HFF-Myc (cell line): ENCODE results near the gene HELZ.
"Not testable (repeated sequence)": the region's sequence is repeated elsewhere in the genome, so short reads cannot be mapped to it uniquely, and the experiment has no call there.

Source experiments
- DNase-seq: peaks from one replicate; pipeline ENCODE4 v3.0.0-alpha.2; 2011; ENCODE audit warnings: low read depth; ENCODE audit errors: extremely low read depth
- H3K4me3 ChIP-seq: replicated peaks from 2 replicates; pipeline ENCODE4 v1.5.1; 2011; ENCODE audit warnings: low read depth, mild to moderate bottlenecking, control low read depth, low read length
- CTCF ChIP-seq: IDR thresholded peaks from 2 replicates; pipeline ENCODE4 v1.5.1; 2012; ENCODE audit warnings: mild to moderate bottlenecking, low read depth, low read length, control low read depth; ENCODE audit errors: missing control alignments

Gene HELZ

GRCh38 chr17:67150826-67151225 lies 94.2 kb downstream of the HELZ start:
- DNase-seq = no peak
- no peak for TF ChIP-seq CTCF
- no peak overlapping the region for H3K4me3 ChIP-seq

DNA sequence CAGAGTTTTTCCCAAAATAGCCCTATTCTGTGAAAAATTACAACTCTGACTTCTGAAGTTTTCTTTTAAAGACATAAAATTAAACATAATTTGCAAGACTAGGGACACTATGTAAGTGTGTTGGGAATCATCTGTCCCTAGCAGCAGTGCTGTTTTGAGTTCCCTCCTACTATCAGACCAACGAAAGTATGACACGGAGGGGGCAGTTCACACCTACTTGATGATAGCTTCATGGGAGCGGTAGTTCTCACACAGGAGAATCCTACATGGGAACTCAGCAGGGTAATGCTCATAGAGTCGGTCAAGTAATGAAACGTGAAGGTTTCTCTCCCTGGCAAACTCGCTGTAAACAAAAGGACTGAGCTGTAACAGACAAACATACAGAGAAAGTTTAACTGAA lies 96.6 kb downstream of the HELZ start:
- TF ChIP-seq CTCF = no peak
- DNase-seq = no peak
- H3K4me3 ChIP-seq = no peak overlapping the region

GRCh38 chr17:67145183-67145805 lies 99.7 kb downstream of the HELZ start:
- DNase-seq = no peak
- TF ChIP-seq CTCF = no peak
- no peak overlapping the region for H3K4me3 ChIP-seq

GRCh38 chr17:67143318-67143717 lies 101.7 kb downstream of the HELZ start:
- no peak overlapping the region for H3K4me3 ChIP-seq
- DNase-seq = no peak
- no peak for TF ChIP-seq CTCF

- not testable (repeated sequence) for H3K4me3 ChIP-seq, DNase-seq
Observed at GRCh38 chr17:67142030-67142429, 103.0 kb downstream of the HELZ start.

DNA sequence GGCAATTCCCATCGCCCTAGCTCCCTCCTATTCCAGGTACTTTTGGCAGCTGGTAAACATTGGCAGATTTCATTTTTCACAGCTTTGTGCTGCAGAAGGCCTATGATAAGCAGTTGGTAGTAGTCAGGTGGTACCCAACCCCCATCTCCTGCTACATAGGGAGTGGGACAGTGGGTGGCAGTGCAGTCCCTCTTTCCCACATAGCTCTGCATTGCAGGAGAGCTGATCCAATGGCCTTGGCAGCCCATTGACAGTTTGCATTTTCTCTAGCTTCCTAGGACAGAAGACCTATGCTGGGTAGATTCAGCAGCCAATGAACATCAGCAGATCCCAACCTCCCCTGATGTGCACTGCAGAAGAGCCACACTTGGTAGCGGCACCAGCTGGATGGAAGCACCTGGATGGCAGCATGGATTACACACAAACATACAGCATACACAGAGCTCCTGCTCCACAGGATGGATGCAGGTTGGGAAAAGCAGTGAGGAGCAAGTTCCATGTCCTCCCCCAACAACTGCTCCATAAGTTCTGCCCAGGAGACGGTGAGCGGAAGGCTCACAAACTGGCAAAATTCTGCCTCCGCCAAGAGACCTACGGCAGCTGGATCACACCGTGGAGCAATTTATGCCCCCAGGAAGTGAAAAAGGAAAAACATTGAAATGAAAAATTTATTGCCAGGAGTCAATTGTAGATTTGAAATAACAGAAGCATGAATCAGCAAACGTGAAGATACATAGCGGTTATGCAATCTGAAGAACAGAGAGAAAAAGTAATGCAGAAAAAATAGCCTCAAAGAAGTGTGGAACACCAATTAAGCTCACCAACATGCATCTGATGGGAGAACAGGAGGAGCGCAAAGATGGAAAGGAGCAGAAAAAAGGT lies 105.0 kb downstream of the HELZ start:
- DNase-seq = no peak
- H3K4me3 ChIP-seq = no peak overlapping the region
- TF ChIP-seq CTCF = no peak

GRCh38 chr17:67139289-67139688 lies 105.7 kb downstream of the HELZ start:
- TF ChIP-seq CTCF = no peak
- H3K4me3 ChIP-seq = no peak overlapping the region
- no peak for DNase-seq
